ENCODE data around the gene RERE. TPM values are rescaled to one million over a fixed set of nuclear protein-coding genes. Genes with fewer than 3 reads are reported as not detected.

The RERE gene
- total and polyA plus RNA-seq, 2 experiments from 2014 or later, result 148 to 170 TPM

DNA sequence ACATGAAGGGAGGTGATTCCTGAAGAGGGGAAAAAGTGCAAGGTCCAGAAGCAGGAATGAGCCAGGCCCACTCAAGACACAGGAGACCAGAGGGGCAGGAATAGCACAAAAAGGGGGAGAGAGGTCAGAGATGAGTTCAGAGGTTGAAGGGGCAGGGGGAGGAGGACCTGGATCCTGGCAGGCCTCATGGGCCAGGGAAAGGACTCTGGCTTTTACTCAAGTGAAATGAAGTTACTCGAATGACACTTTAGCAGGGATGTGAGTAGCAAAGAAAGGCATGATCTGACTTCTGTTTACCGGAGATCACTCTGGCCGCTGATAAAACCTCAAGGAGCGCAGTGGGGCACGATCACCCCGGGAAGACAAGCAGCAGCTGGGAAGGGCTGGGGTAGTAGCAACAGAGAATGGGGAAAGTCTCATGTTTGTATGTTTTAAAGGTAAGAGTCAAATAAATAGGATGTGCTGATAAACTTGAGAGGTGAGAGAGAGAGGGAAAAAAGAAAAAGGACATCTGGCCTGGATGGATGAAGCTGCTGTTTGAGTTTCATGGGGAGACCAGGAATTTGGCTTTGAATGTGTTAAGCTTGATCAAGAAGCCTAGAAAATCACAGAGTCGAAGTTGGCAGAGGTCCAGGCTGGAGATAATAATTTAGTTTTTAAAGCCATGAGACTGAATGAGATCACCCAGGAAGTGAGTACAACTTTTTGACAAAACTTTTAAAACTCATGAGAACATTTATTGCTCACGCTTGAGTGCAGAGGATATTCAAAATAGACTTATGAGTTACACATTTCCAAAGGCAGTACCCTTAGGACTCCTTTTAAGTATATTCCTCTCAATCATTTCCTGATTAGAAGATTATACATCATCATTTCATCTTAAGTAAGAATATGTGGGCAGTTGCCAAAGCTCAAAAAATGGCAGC is 156.0 kb downstream of the RERE start:
- Histone ChIP-seq H3K4me3 (no peak overlapping the region), H4K20me1 (replicated peaks; ENCODE audit: insufficient read depth) (peaks cover 81% of the 10 kb centered on the region), H3F3A (replicated peaks; ENCODE audit: low read depth) (no peaks in the 10 kb centered on the region), H2AFZ (no peak overlapping the region), H3K4me2 (peak overlapping the region; percentile 34), H3K36me3 (ENCODE audit: insufficient read depth) (no peaks in the 10 kb centered on the region), H3K27ac (ENCODE audit: low read depth) (peak overlapping the region; percentile 73), H3K27me3 (ENCODE audit: insufficient read depth) (no peaks in the 10 kb centered on the region), H3K79me2 (replicated peaks; ENCODE audit: insufficient read depth) (peaks cover 100% of the 10 kb centered on the region), H3K9me2 (ENCODE audit: insufficient read depth) (no peaks in the 10 kb centered on the region), H3K4me1 (ENCODE audit: insufficient read depth) (peaks cover 66% of the 10 kb centered on the region)
- Mint-ChIP-seq H3K27ac (no peak overlapping the region), H3K9me3 (no peaks in the 10 kb centered on the region), H3K4me3 (no peak overlapping the region), H3K4me1 (peaks cover 5% of the 10 kb centered on the region), H3K27me3 (ENCODE audit: insufficient read depth, low read depth, poor library complexity) (no peaks in the 10 kb centered on the region), H3K36me3 (ENCODE audit: low read depth) (peaks cover under 1% of the 10 kb centered on the region; the same call in 1 of the 3 replicates)
- ATAC-seq (peak; percentile 34), DNase-seq (ENCODE audit: low spot score) (peak; percentile 36)
- TF ChIP-seq EZH2phosphoT487 (IDR thresholded peaks at IDR 0.05; ENCODE audit: unreplicated experiment) (no peak), ZNF114 (CRISPR knock-in tag; IDR thresholded peaks at IDR 0.05) (no peak), NANOG (IDR thresholded peaks at IDR 0.05; ENCODE audit: borderline replicate concordance) (no peak), STAT1 (IDR thresholded peaks at IDR 0.05; ENCODE audit: unreplicated experiment) (no peak), ZNF331 (CRISPR knock-in tag; IDR thresholded peaks at IDR 0.05; ENCODE audit: low read depth) (no peak)
- TF ChIP-seq, protein P1, sequence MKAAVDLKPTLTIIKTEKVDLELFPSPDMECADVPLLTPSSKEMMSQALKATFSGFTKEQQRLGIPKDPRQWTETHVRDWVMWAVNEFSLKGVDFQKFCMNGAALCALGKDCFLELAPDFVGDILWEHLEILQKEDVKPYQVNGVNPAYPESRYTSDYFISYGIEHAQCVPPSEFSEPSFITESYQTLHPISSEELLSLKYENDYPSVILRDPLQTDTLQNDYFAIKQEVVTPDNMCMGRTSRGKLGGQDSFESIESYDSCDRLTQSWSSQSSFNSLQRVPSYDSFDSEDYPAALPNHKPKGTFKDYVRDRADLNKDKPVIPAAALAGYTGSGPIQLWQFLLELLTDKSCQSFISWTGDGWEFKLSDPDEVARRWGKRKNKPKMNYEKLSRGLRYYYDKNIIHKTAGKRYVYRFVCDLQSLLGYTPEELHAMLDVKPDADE (IDR thresholded peaks at IDR 0.05), result no peak

DNA sequence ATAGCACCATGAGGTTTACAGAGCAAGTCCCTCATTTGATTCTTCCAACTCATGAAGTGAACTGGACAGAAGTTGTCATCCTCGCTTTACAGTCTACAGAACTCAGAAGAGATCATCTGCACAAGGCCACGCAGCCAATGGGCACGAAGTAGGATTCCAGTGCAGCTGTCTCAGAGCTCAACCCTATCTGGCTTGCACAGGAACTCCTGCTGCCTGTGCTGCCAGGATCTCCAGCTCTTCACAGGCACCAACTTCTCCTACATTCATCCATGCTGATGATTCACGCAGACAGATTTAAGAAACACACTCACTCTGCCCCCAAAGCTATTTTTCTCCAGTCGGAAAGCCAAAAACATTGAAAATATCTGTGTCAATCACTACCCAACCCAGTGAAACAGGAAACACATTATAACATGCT is 157.0 kb downstream of the RERE start:
- Histone ChIP-seq H3K4me2 (peak overlapping the region; percentile 34), H3K27ac (ENCODE audit: low read depth) (no peak overlapping the region), H4K20me1 (replicated peaks; ENCODE audit: insufficient read depth) (peaks cover 71% of the 10 kb centered on the region), H3F3A (replicated peaks; ENCODE audit: low read depth) (no peaks in the 10 kb centered on the region), H3K27me3 (ENCODE audit: insufficient read depth) (no peaks in the 10 kb centered on the region), H3K9me2 (ENCODE audit: insufficient read depth) (no peaks in the 10 kb centered on the region), H3K36me3 (ENCODE audit: insufficient read depth) (no peaks in the 10 kb centered on the region), H3K79me2 (replicated peaks; ENCODE audit: insufficient read depth) (peaks cover 100% of the 10 kb centered on the region), H3K4me1 (ENCODE audit: insufficient read depth) (peaks cover 56% of the 10 kb centered on the region), H2AFZ (no peak overlapping the region), H3K4me3 (no peak overlapping the region)
- H3K27me3 Mint-ChIP-seq (ENCODE audit: insufficient read depth, low read depth, poor library complexity), result no peaks in the 10 kb centered on the region
- ATAC-seq (peak; percentile 16; the same call in 1 of the 3 replicates), DNase-seq (ENCODE audit: low spot score) (no peak)
- peaks cover 5% of the 10 kb centered on the region for H3K4me1 Mint-ChIP-seq
- H3K9me3 Mint-ChIP-seq, result no peaks in the 10 kb centered on the region
- no peak overlapping the region for H3K27ac Mint-ChIP-seq
- no peak overlapping the region for H3K4me3 Mint-ChIP-seq
- H3K36me3 Mint-ChIP-seq (ENCODE audit: low read depth), result peaks cover 10% of the 10 kb centered on the region
- TF ChIP-seq EZH2phosphoT487 (IDR thresholded peaks at IDR 0.05; ENCODE audit: unreplicated experiment) (no peak), NANOG (IDR thresholded peaks at IDR 0.05; ENCODE audit: borderline replicate concordance) (no peak), POLR2AphosphoS5 (IDR thresholded peaks at IDR 0.05; ENCODE audit: low read depth) (no peak), EZH2 (IDR thresholded peaks at IDR 0.05; ENCODE audit: low read depth, unreplicated experiment) (no peak), REST (IDR thresholded peaks at IDR 0.05; ENCODE audit: unreplicated experiment) (no peak), ZNF114 (CRISPR knock-in tag; IDR thresholded peaks at IDR 0.05) (no peak), ZNF331 (CRISPR knock-in tag; IDR thresholded peaks at IDR 0.05; ENCODE audit: low read depth) (no peak)
- TF ChIP-seq, protein P2, sequence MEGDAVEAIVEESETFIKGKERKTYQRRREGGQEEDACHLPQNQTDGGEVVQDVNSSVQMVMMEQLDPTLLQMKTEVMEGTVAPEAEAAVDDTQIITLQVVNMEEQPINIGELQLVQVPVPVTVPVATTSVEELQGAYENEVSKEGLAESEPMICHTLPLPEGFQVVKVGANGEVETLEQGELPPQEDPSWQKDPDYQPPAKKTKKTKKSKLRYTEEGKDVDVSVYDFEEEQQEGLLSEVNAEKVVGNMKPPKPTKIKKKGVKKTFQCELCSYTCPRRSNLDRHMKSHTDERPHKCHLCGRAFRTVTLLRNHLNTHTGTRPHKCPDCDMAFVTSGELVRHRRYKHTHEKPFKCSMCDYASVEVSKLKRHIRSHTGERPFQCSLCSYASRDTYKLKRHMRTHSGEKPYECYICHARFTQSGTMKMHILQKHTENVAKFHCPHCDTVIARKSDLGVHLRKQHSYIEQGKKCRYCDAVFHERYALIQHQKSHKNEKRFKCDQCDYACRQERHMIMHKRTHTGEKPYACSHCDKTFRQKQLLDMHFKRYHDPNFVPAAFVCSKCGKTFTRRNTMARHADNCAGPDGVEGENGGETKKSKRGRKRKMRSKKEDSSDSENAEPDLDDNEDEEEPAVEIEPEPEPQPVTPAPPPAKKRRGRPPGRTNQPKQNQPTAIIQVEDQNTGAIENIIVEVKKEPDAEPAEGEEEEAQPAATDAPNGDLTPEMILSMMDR (conservative IDR thresholded peaks at IDR 0.05; ENCODE audit: low read depth in 2 of 2), result no peak
- TF ChIP-seq, protein P1 (IDR thresholded peaks at IDR 0.05), result no peak
